Ovary (tissue), 9 donors: ENCODE data around the gene DPM3. TPM values are rescaled to one million over a fixed set of nuclear protein-coding genes. Genes with fewer than 3 reads are reported as not detected.
"Not testable (repeated sequence)": the region's sequence is repeated elsewhere in the genome, so short reads cannot be mapped to it uniquely, and the experiment has no call there.

Experiments used
- DNase-seq, 5 donors: peaks; one replicate each; pipeline ENCODE4 v3.0.0-alpha.2; 2019 to 2020
- H3K27ac ChIP-seq, 2 donors: fragments of 200-600 bp; one replicate each; pipeline versions ENCODE4 v1.5.1 to v1.8.0; 2019 to 2022
- H3K27me3 ChIP-seq: fragments of 200-600 bp; one replicate; pipeline ENCODE4 v1.8.0; 2022
- H3K36me3 ChIP-seq: fragments of 200-600 bp; sonication (generic); one replicate; pipeline ENCODE4 v1.5.1; 2019
- H3K4me1 ChIP-seq: one replicate; pipeline ENCODE4 v1.8.1; 2013; ENCODE audit warnings: mild to moderate bottlenecking, moderate library complexity; ENCODE audit not compliant: insufficient read depth
- H3K4me3 ChIP-seq: fragments of 200-600 bp; sonication (generic); one replicate; pipeline ENCODE4 v1.5.1; 2017
- H3K9me3 ChIP-seq, 2 donors: fragments of 200-600 bp in 1 of 2; sonication (generic) in 1 of 2; one replicate each; pipeline versions ENCODE4 v1.5.1 to v1.8.1; 2013 to 2019; ENCODE audit warnings: mild to moderate bottlenecking in 1 of 2, moderate library complexity in 1 of 2
- EP300 ChIP-seq: sonication (generic); formaldehyde crosslinking; IDR thresholded peaks from one replicate; pipeline ENCODE4 v1.6.1; 2017; ENCODE audit warnings: antibody characterized with exemption
- POLR2A ChIP-seq: fragments of 450-650 bp; IDR thresholded peaks from one replicate; pipeline ENCODE4 v1.6.1; 2017; ENCODE audit warnings: antibody characterized with exemption, mild to moderate bottlenecking, moderate library complexity
- WGBS, 3 donors: extraction: QIAGEN DNeasy Blood & Tissue Kit in 1 of 3; methylation state at CpG; one replicate each; pipeline versions ENCODE4 v1.1.5 to v1.1.7; 2013 to 2017; 5-methylcytosine and 5-hydroxymethylcytosine counted together
- intact Hi-C, 4 donors: fragments of 100-400 bp; cut with DNase I; formaldehyde crosslinking; loops; one replicate each; pipeline versions ENCODE4 v1.11.0 to v1.15.1; 2022 to 2023
- polyA plus RNA-seq, 2 donors: library from polyadenylated mRNA; stranded (reverse); fragments of 200-250 nt in 1 of 2; fragments of 350-450 nt in 1 of 2; fragmentation: Illumina TruSeq in 1 of 2; extraction: RNeasy Lipid Tissue Mini Kit (QIAGEN cat#74804) in 1 of 2; gene quantifications; one replicate each; pipeline ENCODE4 v1.2.3, GENCODE V29; 2013 to 2014
- total RNA-seq, 7 donors: library from RNA; depleted of rRNA in 2 of 7; stranded (reverse); fragments of >200 nt in 2 of 7; fragmentation: NEBNext Ultra II Directional in 3 of 7; extraction: Animal tissue kit (Norgen Biotek cat#: 25700) in 3 of 7; gene quantifications; one replicate each; pipeline versions ENCODE4 v1.1.0 to v1.2.4, GENCODE V29; 2016 to 2023
- TF ChIP-seq, protein P1 (sequence below), 3 donors: fragments of 450-650 bp in 2 of 3; fragments of 200-600 bp in 1 of 3; IDR thresholded peaks; one replicate each; pipeline versions ENCODE4 v1.5.1 to v1.8.0; 2016 to 2022; ENCODE audit warnings: antibody characterized with exemption in 3 of 3, mild to moderate bottlenecking in 1 of 3
- donor health status: DM: no; HTN: no; CAD: no; lungs with moderate emphysema.
- donor health status: DM: no; HTN: no; CAD: no.
- donor health status: Bipolar disorder and iron deficiency.
- donor health status: DM: yes; HTN: yes; CAD: no.
- donor health status: DM: no; HTN: no; CAD: no.
- donor health status: DM: yes; HTN: yes; CAD: no.

Gene DPM3
- total and polyA plus RNA-seq, 9 donors = 0.70 to 168 (median 85.5) TPM

DNA sequence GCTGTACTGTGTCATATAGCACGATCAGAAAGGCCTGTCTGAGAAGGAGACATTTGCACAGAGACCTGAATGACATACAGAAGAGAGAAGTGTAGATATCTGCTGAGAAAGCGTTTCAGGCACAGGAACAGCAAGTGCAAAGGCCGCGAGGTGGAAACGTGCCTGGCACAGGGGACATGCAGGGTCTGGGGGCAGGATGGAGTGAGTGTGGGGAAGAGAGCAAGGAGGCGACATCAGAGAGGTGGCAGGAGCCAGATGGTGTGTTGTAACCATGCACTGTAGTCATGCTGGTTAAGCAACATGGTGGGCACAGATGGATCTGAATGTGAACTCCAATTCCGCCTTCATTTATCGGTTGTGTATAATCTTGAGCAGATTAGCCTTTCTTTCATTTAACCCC is 19.8 kb upstream of the DPM3 start:
- H3K27ac ChIP-seq = no peak overlapping the region
- intact Hi-C loops = no loop called here
- no peaks in the 10 kb centered on the region for H3K4me1 ChIP-seq
- H3K27me3 ChIP-seq = no peaks in the 10 kb centered on the region
- no peak for DNase-seq
- H3K36me3 ChIP-seq = no peaks in the 10 kb centered on the region
- 66 to 69% (median 69%) methylated on average over 8 of the region's 8 CpGs for WGBS, 3 donors
- H3K9me3 ChIP-seq = no peaks in the 10 kb centered on the region
- no peak overlapping the region for H3K4me3 ChIP-seq
- TF ChIP-seq EP300 (no peak), POLR2A (no peak)
- TF ChIP-seq, protein P1, sequence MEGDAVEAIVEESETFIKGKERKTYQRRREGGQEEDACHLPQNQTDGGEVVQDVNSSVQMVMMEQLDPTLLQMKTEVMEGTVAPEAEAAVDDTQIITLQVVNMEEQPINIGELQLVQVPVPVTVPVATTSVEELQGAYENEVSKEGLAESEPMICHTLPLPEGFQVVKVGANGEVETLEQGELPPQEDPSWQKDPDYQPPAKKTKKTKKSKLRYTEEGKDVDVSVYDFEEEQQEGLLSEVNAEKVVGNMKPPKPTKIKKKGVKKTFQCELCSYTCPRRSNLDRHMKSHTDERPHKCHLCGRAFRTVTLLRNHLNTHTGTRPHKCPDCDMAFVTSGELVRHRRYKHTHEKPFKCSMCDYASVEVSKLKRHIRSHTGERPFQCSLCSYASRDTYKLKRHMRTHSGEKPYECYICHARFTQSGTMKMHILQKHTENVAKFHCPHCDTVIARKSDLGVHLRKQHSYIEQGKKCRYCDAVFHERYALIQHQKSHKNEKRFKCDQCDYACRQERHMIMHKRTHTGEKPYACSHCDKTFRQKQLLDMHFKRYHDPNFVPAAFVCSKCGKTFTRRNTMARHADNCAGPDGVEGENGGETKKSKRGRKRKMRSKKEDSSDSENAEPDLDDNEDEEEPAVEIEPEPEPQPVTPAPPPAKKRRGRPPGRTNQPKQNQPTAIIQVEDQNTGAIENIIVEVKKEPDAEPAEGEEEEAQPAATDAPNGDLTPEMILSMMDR (IDR thresholded peaks at IDR 0.05) = no peak

DNA sequence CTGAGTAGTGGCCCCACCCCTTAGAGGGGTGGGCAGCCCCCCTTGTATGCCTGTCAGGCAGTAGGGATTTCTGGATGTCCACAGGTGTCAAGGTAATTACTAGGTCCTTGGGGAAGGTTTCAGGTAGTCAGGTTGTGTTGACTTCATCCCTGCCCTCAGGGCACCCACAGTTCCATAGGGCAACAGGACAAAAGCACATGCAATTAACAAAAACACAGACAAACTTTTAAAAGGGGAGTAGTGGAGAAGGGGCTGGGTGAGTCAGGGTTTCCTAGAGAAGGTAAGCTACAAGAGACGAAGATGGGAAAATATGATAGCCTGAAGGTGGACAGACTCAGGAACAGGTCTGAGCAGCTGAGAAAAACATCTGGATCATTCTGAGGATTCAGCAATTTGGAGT is 18.7 kb upstream of the DPM3 start:
- H3K36me3 ChIP-seq = no peaks in the 10 kb centered on the region
- H3K27ac ChIP-seq = no peak overlapping the region
- H3K4me3 ChIP-seq = no peak overlapping the region
- 73 to 79% (median 76%) methylated on average over 1 of the region's 1 CpG for WGBS, 3 donors
- no peak for TF ChIP-seq EP300
- TF ChIP-seq, protein P1 (IDR thresholded peaks at IDR 0.05) = no peak
- no peak for TF ChIP-seq POLR2A
- H3K27me3 ChIP-seq = no peaks in the 10 kb centered on the region
- no peak for DNase-seq
- no peaks in the 10 kb centered on the region for H3K4me1 ChIP-seq
- intact Hi-C loops = no loop called here
- no peaks in the 10 kb centered on the region for H3K9me3 ChIP-seq

DNA sequence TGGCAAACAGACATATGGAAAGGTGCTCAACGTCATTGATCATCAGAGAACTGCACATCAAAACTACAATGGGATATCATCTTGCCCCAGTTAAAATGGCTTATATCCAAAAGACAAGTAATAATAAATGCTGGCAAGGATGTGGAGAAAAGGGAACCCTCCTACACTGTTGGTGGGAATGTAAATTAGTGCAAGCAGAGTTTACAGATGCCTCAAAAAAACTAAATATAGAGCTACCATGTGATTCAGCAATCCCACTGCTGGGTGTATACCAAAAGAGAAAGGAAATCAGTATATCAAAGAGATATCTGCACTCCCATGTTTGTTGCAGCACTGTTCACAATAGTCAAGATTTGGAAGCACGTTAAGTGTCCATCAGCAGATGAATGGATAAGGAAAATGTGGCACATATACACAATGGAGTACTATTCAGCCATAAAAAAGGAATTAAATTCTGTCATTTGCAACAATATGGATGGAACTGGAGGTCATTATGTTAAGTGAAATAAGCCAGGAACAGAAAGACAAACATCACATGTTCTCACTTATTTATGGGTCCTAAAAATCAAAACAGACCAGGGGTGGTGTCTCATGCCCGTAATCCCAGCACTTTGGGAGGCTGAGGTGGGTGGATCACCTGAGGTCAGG is 15.8 kb upstream of the DPM3 start:
- H3K4me1 ChIP-seq, intact Hi-C loops, H3K27ac ChIP-seq, DNase-seq, H3K9me3 ChIP-seq, H3K4me3 ChIP-seq, H3K36me3 ChIP-seq, H3K27me3 ChIP-seq: not testable (repeated sequence)
- 64 to 69% (median 67%) methylated on average over 3 of the region's 3 CpGs for WGBS, 3 donors

DNA sequence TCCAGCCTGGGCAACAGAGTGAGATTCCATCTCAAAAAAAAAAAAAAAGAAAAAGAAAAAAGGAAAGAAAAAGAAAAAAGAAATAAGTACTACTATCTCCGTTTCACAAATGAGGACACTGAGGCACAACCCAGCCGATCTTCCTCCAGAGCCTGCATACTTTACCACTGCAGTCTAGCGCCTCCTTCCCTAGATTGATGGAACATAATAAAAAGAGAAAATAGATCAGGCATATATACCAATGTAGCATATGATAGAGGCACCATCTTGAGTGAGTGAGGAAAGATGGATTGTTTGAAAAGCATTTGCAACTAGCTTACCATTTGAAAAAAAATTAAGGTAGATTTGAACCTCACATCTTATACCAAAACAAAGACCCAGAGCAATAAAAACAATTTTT is 5.2 kb upstream of the DPM3 start:
- H3K36me3 ChIP-seq = no peaks in the 10 kb centered on the region
- TF ChIP-seq EP300 (no peak), POLR2A (no peak)
- TF ChIP-seq, protein P1 (IDR thresholded peaks at IDR 0.05) = no peak
- no peaks in the 10 kb centered on the region for H3K9me3 ChIP-seq
- peaks cover under 1% of the 10 kb centered on the region for H3K4me1 ChIP-seq
- 74 to 82% (median 77%) methylated on average over 3 of the region's 3 CpGs for WGBS, 3 donors
- no peaks in the 10 kb centered on the region for H3K27me3 ChIP-seq
- intact Hi-C loops = no loop called here
- no peak for DNase-seq
- H3K27ac ChIP-seq = no peak overlapping the region
- H3K4me3 ChIP-seq = no peak overlapping the region

DNA sequence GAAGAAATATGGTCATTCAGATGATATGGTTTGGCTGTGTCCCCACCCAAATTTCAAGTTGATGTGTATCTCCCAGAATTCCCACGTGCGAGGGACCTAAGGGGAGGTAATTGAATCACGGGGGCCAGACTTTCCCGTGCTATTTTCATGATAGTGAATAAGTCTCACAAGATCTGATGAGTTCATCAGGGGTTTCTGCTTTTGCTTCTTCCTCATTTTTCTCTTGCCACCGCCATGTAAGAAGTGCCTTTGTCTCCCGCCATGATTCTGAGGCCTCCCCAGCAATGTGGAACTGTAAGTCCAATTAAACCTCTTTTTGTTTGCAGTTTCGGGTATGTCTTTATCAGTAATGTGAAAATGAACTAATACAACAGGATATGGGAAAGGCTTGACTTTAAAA is 1.4 kb upstream of the DPM3 start:
- WGBS, 3 donors = 81 to 88% (median 84%) methylated on average over 7 of the region's 7 CpGs
- Histone ChIP-seq H3K4me3 (no peak overlapping the region), H3K9me3 (no peaks in the 10 kb centered on the region), H3K27me3 (no peaks in the 10 kb centered on the region), H3K4me1 (peaks cover 6% of the 10 kb centered on the region), H3K27ac (no peak overlapping the region), H3K36me3 (no peaks in the 10 kb centered on the region)
- no peak for DNase-seq
- no peak for TF ChIP-seq POLR2A
- TF ChIP-seq EP300 = no peak
- TF ChIP-seq, protein P1 (IDR thresholded peaks at IDR 0.05) = no peak
- intact Hi-C loops = no loop called here
